ENCODE measurements around the gene GNAZ. TPM values are rescaled to one million over a fixed set of nuclear protein-coding genes. Genes with fewer than 3 reads are reported as not detected.

Gene GNAZ
- total RNA-seq, 4 donors from 2014 or later = 5.6 to 21.6 (median 12.1) TPM

DNA sequence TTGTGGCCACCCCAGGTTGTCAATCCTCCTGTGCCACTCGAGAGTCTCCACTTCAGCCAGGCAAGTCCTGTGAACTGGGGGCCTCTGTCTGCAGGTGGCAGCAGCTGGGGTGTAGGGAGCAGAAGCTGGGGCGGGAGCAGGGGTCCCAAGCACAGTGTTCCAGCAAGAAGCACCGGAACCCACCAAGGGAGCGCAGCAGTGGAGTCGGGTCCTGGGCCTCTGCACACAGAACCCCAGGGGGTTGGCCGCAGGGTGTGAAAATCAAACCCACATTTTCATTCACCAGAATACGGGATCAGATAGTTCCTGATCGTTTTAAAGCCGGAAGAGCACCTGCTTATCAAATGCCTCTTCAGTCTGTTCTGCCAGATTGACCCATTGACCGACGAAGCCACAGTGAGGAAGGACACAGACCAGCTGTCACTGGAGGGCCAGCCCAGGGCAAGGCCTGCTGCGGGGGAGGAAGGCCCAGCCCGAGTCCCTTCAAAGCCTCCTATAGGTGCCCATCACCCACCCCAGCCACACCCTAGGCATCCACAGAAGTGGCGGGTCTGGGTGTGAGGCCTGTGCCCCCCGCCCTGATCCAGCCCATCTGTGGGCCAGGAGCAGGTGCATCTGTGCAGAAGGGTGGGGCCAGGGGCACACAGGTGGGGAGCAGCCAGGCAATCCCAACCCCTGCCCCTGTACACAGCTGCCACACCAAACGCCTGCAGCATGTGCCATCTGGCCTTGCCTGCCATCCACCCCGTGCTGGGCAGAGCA is 37.3 kb downstream of the GNAZ start:
- intact Hi-C loops (cut with DNase I; ENCODE audit: low total_unique reads) = no loop called here
- H3K9me3 ChIP-seq = no peaks in the 10 kb centered on the region

DNA sequence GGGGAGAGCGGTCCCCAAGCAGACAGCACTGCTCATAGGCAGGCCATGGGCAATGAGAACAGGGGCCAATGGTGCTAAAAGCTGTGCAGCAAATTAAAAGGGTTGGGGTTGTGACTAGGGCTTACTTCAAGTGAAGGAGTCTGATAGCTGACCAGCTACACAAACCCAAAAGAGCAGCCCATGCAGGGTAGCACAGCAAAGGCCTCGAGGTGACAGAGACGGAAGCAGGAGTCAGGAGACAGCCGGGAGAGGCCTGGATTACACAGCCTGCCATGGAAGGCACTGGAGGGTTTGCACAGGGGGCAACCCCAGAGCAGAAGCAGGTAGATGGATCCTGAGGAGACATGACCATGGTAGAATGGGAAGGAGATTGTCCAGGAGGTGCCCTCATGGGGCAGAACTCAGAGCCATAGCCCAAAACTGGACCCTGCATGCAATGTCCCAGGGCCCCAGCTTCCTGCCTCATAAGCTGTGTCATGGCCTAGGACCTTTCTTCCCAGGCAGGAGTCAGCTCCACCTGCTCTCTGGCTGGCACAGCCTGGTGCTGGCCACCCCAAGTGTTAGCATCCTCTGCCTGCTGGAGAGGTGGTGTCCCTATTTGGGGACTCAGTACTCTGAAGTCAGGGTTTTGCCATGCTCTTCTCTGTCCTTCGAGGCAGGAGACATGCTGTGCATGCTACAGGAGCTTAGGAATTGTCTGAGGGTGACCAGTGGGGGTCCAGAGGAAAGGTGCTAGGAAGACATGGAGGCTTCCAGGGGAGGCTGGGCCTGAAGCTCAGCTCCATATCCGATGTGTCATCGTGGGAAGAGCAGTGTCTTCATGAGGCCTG is 38.1 kb downstream of the GNAZ start:
- H3K9me3 ChIP-seq = no peaks in the 10 kb centered on the region
- intact Hi-C loops (cut with DNase I; ENCODE audit: low total_unique reads) = no loop called here
- TF ChIP-seq, protein P1, sequence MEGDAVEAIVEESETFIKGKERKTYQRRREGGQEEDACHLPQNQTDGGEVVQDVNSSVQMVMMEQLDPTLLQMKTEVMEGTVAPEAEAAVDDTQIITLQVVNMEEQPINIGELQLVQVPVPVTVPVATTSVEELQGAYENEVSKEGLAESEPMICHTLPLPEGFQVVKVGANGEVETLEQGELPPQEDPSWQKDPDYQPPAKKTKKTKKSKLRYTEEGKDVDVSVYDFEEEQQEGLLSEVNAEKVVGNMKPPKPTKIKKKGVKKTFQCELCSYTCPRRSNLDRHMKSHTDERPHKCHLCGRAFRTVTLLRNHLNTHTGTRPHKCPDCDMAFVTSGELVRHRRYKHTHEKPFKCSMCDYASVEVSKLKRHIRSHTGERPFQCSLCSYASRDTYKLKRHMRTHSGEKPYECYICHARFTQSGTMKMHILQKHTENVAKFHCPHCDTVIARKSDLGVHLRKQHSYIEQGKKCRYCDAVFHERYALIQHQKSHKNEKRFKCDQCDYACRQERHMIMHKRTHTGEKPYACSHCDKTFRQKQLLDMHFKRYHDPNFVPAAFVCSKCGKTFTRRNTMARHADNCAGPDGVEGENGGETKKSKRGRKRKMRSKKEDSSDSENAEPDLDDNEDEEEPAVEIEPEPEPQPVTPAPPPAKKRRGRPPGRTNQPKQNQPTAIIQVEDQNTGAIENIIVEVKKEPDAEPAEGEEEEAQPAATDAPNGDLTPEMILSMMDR (IDR thresholded peaks at IDR 0.05) = no peak
- no peak for TF ChIP-seq POLR2A (IDR thresholded peaks at IDR 0.05)
- no peaks in the 10 kb centered on the region for H3K27me3 ChIP-seq
- H3K36me3 ChIP-seq = no peaks in the 10 kb centered on the region
- H3K27ac ChIP-seq = no peak overlapping the region
- H3K4me1 ChIP-seq = no peaks in the 10 kb centered on the region
- H3K4me3 ChIP-seq = no peak overlapping the region
- no peak for DNase-seq

More for the DNA sequence above, 37.3 kb downstream of the GNAZ start:
- TF ChIP-seq POLR2A (IDR thresholded peaks at IDR 0.05) = no peak
- TF ChIP-seq, protein P1 (IDR thresholded peaks at IDR 0.05) = no peak
- Histone ChIP-seq H3K36me3 (no peaks in the 10 kb centered on the region), H3K4me1 (no peaks in the 10 kb centered on the region), H3K4me3 (no peak overlapping the region), H3K27me3 (no peaks in the 10 kb centered on the region), H3K27ac (no peak overlapping the region)
- no peak for DNase-seq

DNA sequence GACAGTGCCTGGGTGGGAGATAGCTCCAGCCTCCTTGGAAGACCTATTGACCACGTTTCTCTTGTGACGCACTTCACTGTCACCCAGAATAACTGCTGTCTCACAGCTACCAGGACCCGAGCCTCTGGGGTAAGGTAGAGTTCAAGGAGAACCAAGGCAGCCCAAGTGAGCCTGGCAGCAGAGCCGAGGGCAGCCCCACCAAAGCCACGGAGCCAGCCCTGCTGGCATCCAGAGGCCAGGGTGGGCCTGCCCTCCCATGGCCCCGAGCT is 38.7 kb downstream of the GNAZ start:
- no peaks in the 10 kb centered on the region for H3K9me3 ChIP-seq
- TF ChIP-seq, protein P1 (IDR thresholded peaks at IDR 0.05) = no peak
- TF ChIP-seq POLR2A (IDR thresholded peaks at IDR 0.05) = no peak
- intact Hi-C loops (cut with DNase I; ENCODE audit: low total_unique reads) = no loop called here
- no peaks in the 10 kb centered on the region for H3K4me1 ChIP-seq
- H3K27ac ChIP-seq = no peak overlapping the region
- H3K4me3 ChIP-seq = no peak overlapping the region
- DNase-seq = no peak
- no peaks in the 10 kb centered on the region for H3K36me3 ChIP-seq
- no peaks in the 10 kb centered on the region for H3K27me3 ChIP-seq

DNA sequence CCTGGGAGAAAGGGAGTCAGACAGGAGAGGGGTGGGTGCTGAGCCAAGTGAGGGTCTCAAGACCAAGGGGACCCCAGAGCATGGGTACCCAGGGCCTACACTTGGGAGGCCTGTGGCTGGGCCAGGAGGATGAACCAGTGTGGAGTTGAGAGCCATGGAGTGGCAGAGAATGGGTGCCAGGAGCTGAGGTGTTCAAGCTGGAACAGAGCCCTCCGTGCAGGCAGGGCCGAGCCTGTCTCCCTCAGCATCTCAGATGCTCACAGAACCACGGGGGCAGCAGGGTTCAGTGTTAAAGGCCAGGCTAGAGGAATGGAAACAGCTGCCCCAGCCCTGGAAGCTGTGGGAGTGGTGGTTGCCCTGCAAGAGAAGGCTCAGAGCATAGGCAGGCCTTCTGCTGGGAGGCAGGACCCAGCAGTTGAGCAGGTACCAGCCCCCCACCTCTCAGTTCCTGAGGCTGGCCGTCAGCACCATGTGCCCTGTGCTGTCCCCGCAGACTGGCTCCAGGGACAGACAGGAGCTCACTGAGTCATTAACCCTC is 39.2 kb downstream of the GNAZ start:
- TF ChIP-seq POLR2A (IDR thresholded peaks at IDR 0.05) = no peak
- TF ChIP-seq, protein P1 (IDR thresholded peaks at IDR 0.05) = no peak
- no peak overlapping the region for H3K27ac ChIP-seq
- no peaks in the 10 kb centered on the region for H3K36me3 ChIP-seq
- no peak overlapping the region for H3K4me3 ChIP-seq
- no peaks in the 10 kb centered on the region for H3K27me3 ChIP-seq
- H3K9me3 ChIP-seq = no peaks in the 10 kb centered on the region
- no peaks in the 10 kb centered on the region for H3K4me1 ChIP-seq
- intact Hi-C loops (cut with DNase I; ENCODE audit: low total_unique reads) = no loop called here
- DNase-seq = no peak
